HFFc6 (cell line): ENCODE results near the gene PRICKLE2. TPM values are rescaled to one million over a fixed set of nuclear protein-coding genes. Genes with fewer than 3 reads are reported as not detected.

Source experiments
- DNase-seq: peaks from one replicate; pipeline ENCODE4 v3.0.0-alpha.2; 2018
- H3K27ac Mint-ChIP-seq: 2 replicates; pipeline ENCODE4 v1.8.0; 2020; ENCODE audit warnings: mild to moderate bottlenecking, mixed read lengths
- H3K27me3 Mint-ChIP-seq: 2 replicates; pipeline ENCODE4 v1.8.0; 2021; ENCODE audit warnings: mild to moderate bottlenecking, moderate library complexity, mixed read lengths; ENCODE audit not compliant: insufficient read depth
- H3K36me3 Mint-ChIP-seq: 2 replicates; pipeline ENCODE4 v1.8.0; 2021; ENCODE audit warnings: low read depth, mixed read lengths
- H3K4me1 Mint-ChIP-seq: 2 replicates; pipeline ENCODE4 v1.8.0; 2020; ENCODE audit warnings: low read depth, mixed read lengths
- H3K4me3 Mint-ChIP-seq: 2 replicates; pipeline ENCODE4 v1.8.0; 2020; ENCODE audit warnings: mild to moderate bottlenecking, moderate library complexity, mixed read lengths
- H3K9me3 Mint-ChIP-seq: 2 replicates; pipeline ENCODE4 v1.8.0; 2020; ENCODE audit warnings: mild to moderate bottlenecking, mixed read lengths
- CTCF ChIP-seq: fragments of 200-600 bp; sonication (generic); IDR thresholded peaks from 2 replicates; pipeline ENCODE4 v1.5.0; 2021; ENCODE audit warnings: antibody characterized with exemption, mild to moderate bottlenecking
- total RNA-seq, 6 experiments: library from RNA; stranded (reverse); fragmentation: NEBNext Ultra II Directional; extraction: Animal tissue kit (Norgen Biotek cat#: 25700); gene quantifications; 2 replicates in 1 of 6; 3 replicates in 5 of 6; pipeline ENCODE4 v1.2.3, GENCODE V29; 2021

PRICKLE2 gene
- total RNA-seq, 6 experiments from 2014 or later, result 14.0 to 21.7 (median 18.4) TPM

GRCh38 chr3:64056606-64057180 is 168.6 kb downstream of the PRICKLE2 start:
- Mint-ChIP-seq H3K4me1 (peaks cover 29% of the 10 kb centered on the region), H3K4me3 (no peak overlapping the region), H3K27ac (no peak overlapping the region), H3K27me3 (no peaks in the 10 kb centered on the region), H3K9me3 (no peaks in the 10 kb centered on the region), H3K36me3 (no peaks in the 10 kb centered on the region)
- peak; percentile 48 for DNase-seq
- TF ChIP-seq CTCF, result no peak

- no peak for DNase-seq
- H3K27me3 Mint-ChIP-seq, result no peaks in the 10 kb centered on the region
- H3K36me3 Mint-ChIP-seq, result no peaks in the 10 kb centered on the region
- TF ChIP-seq CTCF, result no peak
- no peak overlapping the region for H3K4me3 Mint-ChIP-seq
- peaks cover 29% of the 10 kb centered on the region for H3K4me1 Mint-ChIP-seq
- H3K9me3 Mint-ChIP-seq, result no peaks in the 10 kb centered on the region
- no peak overlapping the region for H3K27ac Mint-ChIP-seq
These were observed 170.2 kb downstream of the PRICKLE2 start for GRCh38 chr3:64055076-64055475.

GRCh38 chr3:64054488-64054887 is 170.8 kb downstream of the PRICKLE2 start:
- H3K9me3 Mint-ChIP-seq, result no peaks in the 10 kb centered on the region
- H3K27ac Mint-ChIP-seq, result no peak overlapping the region
- no peak for DNase-seq
- no peak for TF ChIP-seq CTCF
- H3K27me3 Mint-ChIP-seq, result no peaks in the 10 kb centered on the region
- no peak overlapping the region for H3K4me3 Mint-ChIP-seq
- peaks cover 30% of the 10 kb centered on the region for H3K4me1 Mint-ChIP-seq
- H3K36me3 Mint-ChIP-seq, result no peaks in the 10 kb centered on the region

- H3K36me3 Mint-ChIP-seq, result no peaks in the 10 kb centered on the region
- no peaks in the 10 kb centered on the region for H3K9me3 Mint-ChIP-seq
- H3K4me3 Mint-ChIP-seq, result no peak overlapping the region
- DNase-seq, result no peak
- no peak overlapping the region for H3K27ac Mint-ChIP-seq
- no peak for TF ChIP-seq CTCF
- no peaks in the 10 kb centered on the region for H3K27me3 Mint-ChIP-seq
- peaks cover 35% of the 10 kb centered on the region for H3K4me1 Mint-ChIP-seq
These were observed 171.7 kb downstream of the PRICKLE2 start for GRCh38 chr3:64053581-64053980.

GRCh38 chr3:64053117-64053516 is 172.1 kb downstream of the PRICKLE2 start:
- no peaks in the 10 kb centered on the region for H3K9me3 Mint-ChIP-seq

More at GRCh38 chr3:64053117-64053516, 172.1 kb downstream of the PRICKLE2 start:
- no peak for DNase-seq
- peaks cover 39% of the 10 kb centered on the region for H3K4me1 Mint-ChIP-seq
- H3K4me3 Mint-ChIP-seq, result no peak overlapping the region
- no peaks in the 10 kb centered on the region for H3K27me3 Mint-ChIP-seq
- TF ChIP-seq CTCF, result no peak
- H3K36me3 Mint-ChIP-seq, result no peaks in the 10 kb centered on the region
- H3K27ac Mint-ChIP-seq, result no peak overlapping the region
